Measurements from ENCODE around the gene MED17. TPM values are rescaled to one million over a fixed set of nuclear protein-coding genes. Genes with fewer than 3 reads are reported as not detected.

Gene MED17
- total RNA-seq, 2 experiments from 2014 or later = 30.1 to 31.3 TPM

GRCh38 chr11:93827363-93827762 is 43.3 kb downstream of the MED17 start:
- ATAC-seq (no peak), DNase-seq (no peak)
- no peak overlapping the region for H3K27ac Mint-ChIP-seq
- H3K4me3 Mint-ChIP-seq = no peak overlapping the region
- no peaks in the 10 kb centered on the region for H3K4me1 Mint-ChIP-seq (ENCODE audit: low read depth)
- CTCF ChIA-PET = no interaction called here
- H3K27me3 Mint-ChIP-seq = peaks cover 2% of the 10 kb centered on the region
- POLR2A ChIA-PET = interaction anchor here (0.7 kb wide), 1 partner anchor 70 kb away, joined by 3 read pairs; no protein-coding TSS in a partner anchor
- intact Hi-C loops (cut with micrococcal nuclease) = no loop called here
- no peaks in the 10 kb centered on the region for H3K36me3 Mint-ChIP-seq (ENCODE audit: low read depth)
- no peak for TF ChIP-seq CTCF (IDR thresholded peaks at IDR 0.05)
- H3K9me3 Mint-ChIP-seq = no peaks in the 10 kb centered on the region

- ChIA-PET CTCF (no interaction called here), POLR2A (no interaction called here)
- no peak for DNase-seq
- intact Hi-C loops (cut with micrococcal nuclease) = no loop called here
- H3K36me3 Mint-ChIP-seq (ENCODE audit: low read depth) = no peaks in the 10 kb centered on the region
- no peak for ATAC-seq
- H3K4me1 Mint-ChIP-seq (ENCODE audit: low read depth) = no peaks in the 10 kb centered on the region
- H3K27me3 Mint-ChIP-seq = peaks cover 2% of the 10 kb centered on the region
- no peak for TF ChIP-seq CTCF (IDR thresholded peaks at IDR 0.05)
- H3K4me3 Mint-ChIP-seq = no peak overlapping the region
- no peak overlapping the region for H3K27ac Mint-ChIP-seq
- H3K9me3 Mint-ChIP-seq = no peaks in the 10 kb centered on the region
Measured at GRCh38 chr11:93829598-93829997, 45.5 kb downstream of the MED17 start.

GRCh38 chr11:93831343-93832127 is 47.5 kb downstream of the MED17 start:
- Mint-ChIP-seq H3K27me3 (peaks cover 2% of the 10 kb centered on the region), H3K4me3 (no peak overlapping the region), H3K4me1 (ENCODE audit: low read depth) (no peaks in the 10 kb centered on the region), H3K9me3 (no peaks in the 10 kb centered on the region), H3K27ac (no peak overlapping the region), H3K36me3 (ENCODE audit: low read depth) (no peaks in the 10 kb centered on the region)
- TF ChIP-seq CTCF (IDR thresholded peaks at IDR 0.05) = no peak
- ATAC-seq (no peak), DNase-seq (no peak)
- POLR2A ChIA-PET = no interaction called here
- CTCF ChIA-PET = no interaction called here
- intact Hi-C loops (cut with micrococcal nuclease) = no loop called here

- intact Hi-C loops (cut with micrococcal nuclease) = no loop called here
- no peak for TF ChIP-seq CTCF (IDR thresholded peaks at IDR 0.05)
- no peak overlapping the region for H3K4me3 Mint-ChIP-seq
- H3K9me3 Mint-ChIP-seq = no peaks in the 10 kb centered on the region
- H3K36me3 Mint-ChIP-seq (ENCODE audit: low read depth) = no peaks in the 10 kb centered on the region
- ATAC-seq (no peak), DNase-seq (no peak)
- H3K27me3 Mint-ChIP-seq = peaks cover 2% of the 10 kb centered on the region
- H3K4me1 Mint-ChIP-seq (ENCODE audit: low read depth) = no peaks in the 10 kb centered on the region
- ChIA-PET POLR2A (no interaction called here), CTCF (no interaction called here)
- no peak overlapping the region for H3K27ac Mint-ChIP-seq
Measured at GRCh38 chr11:93832780-93833179, 48.7 kb downstream of the MED17 start.

- no peak overlapping the region for H3K27ac Mint-ChIP-seq
- H3K27me3 Mint-ChIP-seq = no peaks in the 10 kb centered on the region
- H3K4me3 Mint-ChIP-seq = no peak overlapping the region
- POLR2A ChIA-PET = no interaction called here
- DNase-seq = no peak
- H3K9me3 Mint-ChIP-seq = no peaks in the 10 kb centered on the region
- no peak for TF ChIP-seq CTCF (IDR thresholded peaks at IDR 0.05)
- no peaks in the 10 kb centered on the region for H3K36me3 Mint-ChIP-seq (ENCODE audit: low read depth)
- ATAC-seq = no peak
- H3K4me1 Mint-ChIP-seq (ENCODE audit: low read depth) = no peaks in the 10 kb centered on the region
- CTCF ChIA-PET = no interaction called here
- intact Hi-C loops (cut with micrococcal nuclease) = no loop called here
Measured at GRCh38 chr11:93838967-93839366, 54.9 kb downstream of the MED17 start.

All from activated CD8-positive, alpha-beta T cell treated with anti-CD3 and anti-CD28 coated beads for 36 hours (primary cell).